CD4-positive, alpha-beta T cell treated with Interleukin-15 for 1 hour (primary cell): ENCODE measurements around the gene BEAN1.

ENCODE experiments used
- DNase-seq: peaks from one replicate; pipeline ENCODE4 v3.0.0-alpha.2; 2020

The BEAN1 gene

GRCh38 chr16:66421891-66422290 is 5.2 kb upstream of the BEAN1 start:
- peak; percentile 4 for DNase-seq

GRCh38 chr16:66422366-66422765 is 4.7 kb upstream of the BEAN1 start:
- DNase-seq, result no peak

GRCh38 chr16:66423177-66423576 is 3.9 kb upstream of the BEAN1 start:
- no peak for DNase-seq

- DNase-seq, result peak; percentile 2
Measured at GRCh38 chr16:66425651-66426050, 1.4 kb upstream of the BEAN1 start.

- DNase-seq, result peak; percentile 10
Measured at GRCh38 chr16:66426112-66427035, 721 bp upstream of the BEAN1 start.

- no peak for DNase-seq
Measured at GRCh38 chr16:66427871-66428681, 981 bp downstream of the BEAN1 start.

- no peak for DNase-seq
Measured at GRCh38 chr16:66428682-66429251, 1.7 kb downstream of the BEAN1 start.

GRCh38 chr16:66429290-66429962 is 2.3 kb downstream of the BEAN1 start:
- no peak for DNase-seq

GRCh38 chr16:66430214-66430613 is 3.1 kb downstream of the BEAN1 start:
- no peak for DNase-seq

GRCh38 chr16:66431760-66432159 is 4.7 kb downstream of the BEAN1 start:
- DNase-seq, result no peak

GRCh38 chr16:66432429-66432828 is 5.3 kb downstream of the BEAN1 start:
- no peak for DNase-seq

- no peak for DNase-seq
Measured at GRCh38 chr16:66434619-66435430, 7.7 kb downstream of the BEAN1 start.

GRCh38 chr16:66435896-66436295 is 8.8 kb downstream of the BEAN1 start:
- no peak for DNase-seq

GRCh38 chr16:66437391-66437945 is 10.4 kb downstream of the BEAN1 start:
- DNase-seq, result no peak

- DNase-seq, result no peak
Measured at GRCh38 chr16:66438536-66438935, 11.4 kb downstream of the BEAN1 start.

- DNase-seq, result no peak
Measured at GRCh38 chr16:66439051-66439730, 12.1 kb downstream of the BEAN1 start.

GRCh38 chr16:66440271-66440802 is 13.2 kb downstream of the BEAN1 start:
- DNase-seq, result no peak

GRCh38 chr16:66440970-66441369 is 13.9 kb downstream of the BEAN1 start:
- DNase-seq, result no peak

- no peak for DNase-seq
Measured at GRCh38 chr16:66441586-66442375, 14.7 kb downstream of the BEAN1 start.
